K562 (cell line): ENCODE measurements around the gene TMEM141. TPM values are rescaled to one million over a fixed set of nuclear protein-coding genes. Genes with fewer than 3 reads are reported as not detected.

Experiments used
- BRF1 ChIP-seq: IDR thresholded peaks from 3 replicates; pipeline ENCODE4 v1.6.1; 2011; ENCODE audit warnings: borderline replicate concordance, mild to moderate bottlenecking; ENCODE audit not compliant: insufficient read length; ENCODE audit errors: extremely low read depth
- HNRNPK ChIP-seq: fragments of 200-400 bp; formaldehyde crosslinking; IDR thresholded peaks from one replicate; pipeline ENCODE4 v1.6.1; 2018; ENCODE audit warnings: mild to moderate bottlenecking, low read depth, low read length; ENCODE audit not compliant: poor library complexity, severe bottlenecking
- MEF2D ChIP-seq: conservative IDR thresholded peaks from 2 replicates; pipeline ENCODE4 v1.6.1; 2016; ENCODE audit warnings: low read depth, missing genetic modification characterization, missing compliant biosample characterization
- NCOA4 ChIP-seq: fragments of 450-650 bp; IDR thresholded peaks from 2 replicates; pipeline ENCODE4 v1.6.1; 2018; ENCODE audit warnings: mild to moderate bottlenecking; ENCODE audit not compliant: partially characterized antibody
- PTTG1 ChIP-seq: fragments of 450-650 bp; IDR thresholded peaks from 2 replicates; pipeline ENCODE4 v1.6.1; 2016; ENCODE audit warnings: low read depth, mild to moderate bottlenecking, missing genetic modification characterization, missing compliant biosample characterization
- RNF2 ChIP-seq: sonication (generic); IDR thresholded peaks from 2 replicates; pipeline ENCODE4 v1.6.1; 2016
- SMARCE1 ChIP-seq: fragments of 450-650 bp; IDR thresholded peaks from 2 replicates; pipeline ENCODE4 v1.7.1; 2016; ENCODE audit warnings: mild to moderate bottlenecking
- SNAPC5 ChIP-seq: fragments of 250-450 bp; sonication (Bioruptor Pico); IDR thresholded peaks from 2 replicates; pipeline ENCODE4 v1.8.0; 2021; ENCODE audit warnings: moderate library complexity, mild to moderate bottlenecking, inconsistent platforms
- SOX6 ChIP-seq: fragments of 450-650 bp; IDR thresholded peaks from 2 replicates; pipeline ENCODE4 v1.6.1; 2014; ENCODE audit warnings: mild to moderate bottlenecking
- TEAD1 ChIP-seq, 2 experiments: fragments of 450-650 bp in 1 of 2; sonication (generic) in 1 of 2; formaldehyde crosslinking; IDR thresholded peaks; 2 replicates each; pipeline versions ENCODE4 v1.4.0 to v1.8.0; 2020 to 2022; ENCODE audit warnings: mild to moderate bottlenecking in 2 of 2, missing genetic modification reagents in 1 of 2
- THRB ChIP-seq: fragments of 450-650 bp; formaldehyde crosslinking; conservative IDR thresholded peaks from 2 replicates; pipeline ENCODE4 v1.4.0; 2022; ENCODE audit warnings: mild to moderate bottlenecking, missing genetic modification characterization
- YBX1 ChIP-seq: fragments of 450-650 bp; IDR thresholded peaks from 2 replicates; pipeline ENCODE4 v1.7.1; 2016; ENCODE audit warnings: mild to moderate bottlenecking
- ZNF175 ChIP-seq: fragments of 200-800 bp; sonication (Bioruptor generic); IDR thresholded peaks from 2 replicates; pipeline ENCODE4 v1.6.1; 2016; ENCODE audit warnings: low read depth, mild to moderate bottlenecking, missing genetic modification characterization, missing compliant biosample characterization
- ZNF318 ChIP-seq, 2 experiments: fragments of 450-650 bp; IDR thresholded peaks; 2 replicates each; pipeline ENCODE4 v1.6.1; 2016; ENCODE audit warnings: mild to moderate bottlenecking in 2 of 2, borderline replicate concordance in 1 of 2, low read depth in 1 of 2, moderate library complexity in 1 of 2
- ZNF395 ChIP-seq: fragments of 200-800 bp; sonication (Bioruptor generic); IDR thresholded peaks from 2 replicates; pipeline ENCODE4 v1.6.1; 2017; ENCODE audit warnings: missing genetic modification characterization, missing compliant biosample characterization
- ZNF408 ChIP-seq: fragments of 250-450 bp; sonication (Bioruptor Pico); IDR thresholded peaks from 2 replicates; pipeline ENCODE4 v1.4.0; 2020; ENCODE audit warnings: low read depth, mild to moderate bottlenecking, moderate library complexity
- polyA plus RNA-seq, 8 experiments: library from polyadenylated mRNA; depleted of rRNA in 4 of 8; stranded (reverse) in 5 of 8; unstranded in 3 of 8; fragments of >200 nt; fragmentation: Nextera tagmentation in 2 of 8; fragmentation: Illumina TruSeq in 1 of 8; extraction: Ambion mirVana in 2 of 8; extraction: Trizol in 1 of 8; gene quantifications; 2 replicates each; pipeline versions ENCODE4 v1.2.1 to v1.2.3, GENCODE V29; 2011 to 2014; ENCODE audit warnings: inconsistent platforms in 1 of 8, missing spikeins in 1 of 8
- total RNA-seq, 7 experiments: library from RNA; depleted of rRNA in 6 of 7; stranded (reverse); fragments of >200 nt in 6 of 7; fragmentation: Illumina TruSeq in 2 of 7; extraction: Trizol in 2 of 7; gene quantifications; 2 replicates each; pipeline versions ENCODE4 v1.2.1 to v1.2.3, GENCODE V29; 2011 to 2021; ENCODE audit warnings: low replicate concordance in 1 of 7

Gene TMEM141
- total and polyA plus RNA-seq, 9 of the 15 experiments (the other 6 are each of a cell fraction or from before 2014, with no cell fraction given), result 21.5 to 123 (median 74.8) TPM

- TF ChIP-seq TEAD1 (CRISPR knock-in tag; IDR thresholded peaks at IDR 0.05), result no peak
- TF ChIP-seq THRB (CRISPR knock-in tag), result no peak
- TF ChIP-seq SNAPC5 (CRISPR knock-in tag), result no peak
- peak; percentile 78 for TF ChIP-seq SMARCE1
- no peak for TF ChIP-seq MEF2D (tag)
- TF ChIP-seq BRF1, result no peak
- no peak for TF ChIP-seq NCOA4
- no peak for TF ChIP-seq ZNF395 (CRISPR knock-in tag)
- no peak for TF ChIP-seq ZNF408 (CRISPR knock-in tag)
- TF ChIP-seq ZNF318 (IDR thresholded peaks at IDR 0.05; ENCODE audit: borderline replicate concordance in 1 of 2, low read depth in 1 of 2), result peak in 1 of 2 experiments; percentile 39; a peak in 1 of 4 replicates
- TF ChIP-seq SOX6, result peak; percentile 67
- 0 out of 2 replicates have a peak, but pooled peaks have one; percentile 37 for TF ChIP-seq ZNF175
- no peak for TF ChIP-seq YBX1
- TF ChIP-seq RNF2, result no peak
- no peak for TF ChIP-seq PTTG1 (tag)
- TF ChIP-seq HNRNPK, result no peak
Observed at GRCh38 chr9:136784997-136785361, 6.2 kb upstream of the TMEM141 start (continued).
